Measurements from ENCODE around the gene NAB1.

NAB1 gene

DNA sequence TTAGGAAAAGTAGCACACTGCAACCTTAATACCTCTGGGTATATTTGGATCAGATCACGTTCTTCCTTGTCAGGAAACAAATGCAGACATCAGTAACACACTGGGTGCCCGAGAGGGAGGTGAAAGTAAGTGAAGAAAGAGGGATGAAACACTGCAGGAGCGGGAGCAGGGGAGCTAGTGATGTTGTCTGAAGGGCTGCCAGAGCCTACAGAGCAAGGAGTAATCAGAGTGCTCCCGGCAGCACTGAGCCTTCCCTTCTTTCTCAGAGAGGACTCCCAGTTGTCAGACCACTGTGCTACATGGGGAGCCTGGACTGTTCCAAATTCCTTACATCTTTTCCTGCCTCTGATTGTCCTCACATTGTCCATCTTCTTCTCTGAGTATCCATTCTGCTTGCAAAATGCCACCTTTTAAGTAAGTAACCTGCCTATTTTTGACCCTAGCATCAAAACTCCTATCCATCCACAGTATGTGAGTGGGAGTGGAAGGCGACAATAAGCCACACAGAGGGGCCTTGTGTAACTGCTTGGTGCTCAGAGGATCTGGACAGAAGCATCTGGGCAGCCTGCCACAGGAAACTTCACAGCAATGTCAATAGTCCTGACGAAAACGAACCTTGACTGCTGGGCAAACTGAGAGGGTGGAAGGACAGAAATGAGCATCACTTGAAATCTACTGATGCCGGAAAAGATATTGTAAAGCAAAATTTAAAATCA, 10.8 kb upstream of the NAB1 start:
- peak; percentile 53 for DNase-seq

DNA sequence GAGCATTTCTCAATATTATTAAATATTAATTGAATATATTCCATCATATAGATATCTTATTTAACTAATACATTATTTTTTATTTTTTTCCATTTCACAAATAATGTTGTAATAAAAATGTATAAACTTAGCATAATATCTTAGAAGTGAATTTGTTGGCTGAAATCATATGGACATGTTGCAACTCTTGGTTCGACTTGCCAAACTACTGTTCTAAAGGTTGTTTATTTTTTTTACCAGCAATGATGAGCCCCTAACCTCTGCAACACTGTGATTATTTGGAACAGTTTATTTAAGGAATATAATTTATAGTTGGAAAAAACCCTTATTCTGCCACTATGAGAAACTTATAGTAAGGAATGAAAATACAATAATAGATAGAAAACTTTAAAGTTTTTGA, 8.8 kb upstream of the NAB1 start:
- DNase-seq = no peak

DNA sequence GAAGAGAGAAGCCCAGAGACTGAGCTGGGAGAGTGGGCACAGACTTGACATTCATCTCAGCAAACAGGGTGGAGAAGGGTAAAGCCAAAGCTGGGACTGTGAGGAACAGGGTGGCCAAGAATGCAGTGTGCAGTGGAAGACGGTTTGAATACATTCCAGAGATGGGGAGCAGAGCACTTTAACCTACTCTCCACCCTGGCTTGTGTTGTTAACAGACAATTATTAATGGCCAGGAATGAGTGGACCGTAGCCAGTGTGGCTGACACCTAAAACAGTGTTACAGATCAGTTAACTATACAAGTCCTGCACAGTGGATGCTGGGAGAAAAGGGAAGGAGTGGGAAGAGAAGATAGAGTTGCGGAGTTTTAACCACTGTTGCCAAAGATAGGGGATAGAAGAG, 7.4 kb upstream of the NAB1 start:
- DNase-seq = no peak

DNA sequence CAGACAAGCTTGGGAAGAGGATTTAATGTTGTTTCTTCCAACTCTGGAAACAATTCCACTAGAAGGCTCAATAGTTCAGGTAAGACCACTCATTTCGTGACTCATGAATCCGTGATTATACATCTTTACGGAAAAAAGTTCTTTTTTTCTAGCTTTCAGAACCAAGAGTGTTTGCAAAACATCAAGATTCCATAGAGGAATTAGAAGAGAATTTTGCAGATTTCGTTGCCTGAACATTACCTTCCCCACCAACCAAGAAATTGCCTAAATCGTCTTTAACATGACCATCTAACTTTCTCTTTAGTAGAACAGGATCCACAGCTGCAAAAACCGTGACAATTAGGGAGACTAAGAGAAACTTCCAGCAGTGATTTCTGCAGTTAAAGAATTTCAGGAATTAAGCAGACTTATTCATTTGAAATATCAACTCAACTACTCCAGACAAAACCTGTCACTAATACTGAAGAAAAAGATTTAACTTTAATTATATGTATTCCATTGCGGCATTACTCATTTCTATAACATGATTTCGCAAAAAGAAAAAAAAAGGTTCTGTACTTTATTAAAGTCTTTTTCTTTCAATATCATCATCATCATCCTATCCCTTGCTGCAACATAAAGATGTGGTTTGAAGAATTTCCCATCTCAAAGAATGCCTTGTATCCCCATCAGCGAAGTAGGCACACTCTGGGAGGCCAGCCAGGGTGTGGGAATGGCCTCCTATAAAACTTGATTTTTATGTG, 1.9 kb upstream of the NAB1 start:
- DNase-seq = peak; percentile 27

DNA sequence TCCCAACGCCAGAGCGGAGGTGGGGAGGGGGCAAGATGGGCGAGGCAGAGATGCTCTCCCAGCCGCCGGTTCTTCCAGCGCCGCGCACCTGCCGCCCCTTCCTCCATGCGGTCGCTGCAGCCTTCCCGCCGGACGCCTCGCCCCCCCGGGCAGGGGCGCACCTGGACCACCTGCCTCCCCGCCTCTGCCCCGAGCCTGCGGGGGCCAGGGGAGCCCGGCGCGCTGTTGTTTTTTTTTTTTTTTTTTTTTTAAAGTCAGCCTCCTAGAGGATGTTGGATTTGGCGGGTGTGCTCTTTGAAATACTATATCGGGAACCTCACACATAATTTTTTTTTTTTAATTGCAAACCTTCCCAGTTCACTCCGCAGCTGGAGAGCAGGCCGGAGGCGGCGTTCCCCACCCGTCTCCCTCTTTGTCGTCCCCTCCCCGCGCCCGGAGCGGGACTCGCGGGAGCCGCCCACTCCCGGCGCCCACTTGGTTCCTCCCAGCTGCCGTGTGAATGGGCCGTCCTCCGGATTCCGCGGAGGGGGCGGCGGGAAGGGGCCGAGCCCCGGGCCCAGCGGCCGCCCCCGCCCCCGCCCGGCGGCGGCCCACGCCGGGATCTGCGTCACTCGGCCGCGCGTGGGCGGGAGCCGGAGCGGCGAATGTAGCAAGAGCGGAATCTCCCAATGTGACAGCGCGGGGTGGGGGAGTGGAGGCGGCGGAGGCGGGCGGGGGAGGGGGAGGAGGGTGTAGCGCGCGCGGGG, 421 bp upstream of the NAB1 start:
- DNase-seq = peak; percentile 94

DNA sequence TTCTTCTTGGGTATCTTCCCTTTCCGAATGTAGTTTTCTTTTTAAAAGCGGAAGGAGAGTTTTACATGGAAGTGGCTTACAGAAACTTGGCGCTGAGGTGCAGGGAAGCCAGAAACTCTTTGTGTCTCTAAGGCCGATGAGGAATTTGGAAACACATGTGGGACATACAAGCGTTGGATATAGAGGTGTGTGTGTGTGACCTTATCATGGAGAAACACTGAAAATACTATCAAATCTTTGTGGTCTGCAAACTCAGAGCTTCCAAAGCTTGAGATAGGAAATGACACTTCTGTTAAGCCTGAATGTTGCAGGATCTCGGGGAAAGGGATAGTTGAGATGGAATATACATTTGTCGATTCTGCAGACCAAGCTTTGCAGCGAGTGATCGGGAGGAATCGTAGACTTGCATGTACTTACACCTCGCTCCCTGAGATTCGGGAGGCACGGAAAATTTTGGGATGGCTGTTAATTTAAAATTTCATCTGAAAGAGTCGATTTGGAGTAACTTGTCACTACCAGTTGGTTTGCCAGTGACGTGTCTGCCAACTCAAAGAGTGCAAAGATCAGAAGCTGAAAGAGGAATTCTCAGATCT, 1.0 kb downstream of the NAB1 start:
- peak; percentile 67 for DNase-seq

DNA sequence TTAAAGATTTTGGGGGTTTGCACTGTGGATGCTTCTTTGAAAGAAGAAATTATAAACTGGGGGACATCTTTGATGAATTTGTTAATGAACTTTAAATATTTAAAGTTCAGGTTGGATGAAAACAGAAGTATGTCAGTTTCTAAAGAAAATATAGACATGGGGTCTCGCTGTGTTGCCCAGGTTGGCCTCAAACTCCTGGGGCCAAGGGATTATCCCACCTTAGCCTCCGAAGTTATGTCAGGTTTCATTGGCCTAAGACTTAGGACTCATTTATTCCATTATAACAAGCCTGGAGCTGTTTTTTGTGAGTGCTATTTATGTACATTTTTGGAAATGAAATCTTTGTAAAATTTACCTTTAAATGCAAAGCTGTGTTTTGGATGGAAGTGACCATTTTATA, 2.5 kb downstream of the NAB1 start:
- DNase-seq = no peak

DNA sequence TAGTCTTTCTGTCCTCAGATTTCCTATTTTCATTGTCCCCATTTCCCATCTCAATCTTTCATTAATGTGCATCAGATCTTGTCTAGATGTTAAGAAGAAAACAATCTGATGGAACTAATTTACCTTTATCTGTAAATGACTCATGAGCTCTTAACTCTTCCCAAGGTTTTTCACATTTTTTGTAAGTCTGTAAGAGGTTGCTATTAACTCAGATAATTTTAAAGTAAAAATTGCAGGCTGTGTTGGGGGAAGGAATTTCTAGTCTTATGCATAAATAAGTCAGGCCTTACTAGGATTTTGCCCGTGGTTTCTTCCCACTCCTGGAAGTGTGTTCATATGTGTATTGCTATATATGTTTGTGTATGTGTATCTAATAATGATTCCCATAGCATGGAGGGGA, 4.3 kb downstream of the NAB1 start:
- no peak for DNase-seq

DNA sequence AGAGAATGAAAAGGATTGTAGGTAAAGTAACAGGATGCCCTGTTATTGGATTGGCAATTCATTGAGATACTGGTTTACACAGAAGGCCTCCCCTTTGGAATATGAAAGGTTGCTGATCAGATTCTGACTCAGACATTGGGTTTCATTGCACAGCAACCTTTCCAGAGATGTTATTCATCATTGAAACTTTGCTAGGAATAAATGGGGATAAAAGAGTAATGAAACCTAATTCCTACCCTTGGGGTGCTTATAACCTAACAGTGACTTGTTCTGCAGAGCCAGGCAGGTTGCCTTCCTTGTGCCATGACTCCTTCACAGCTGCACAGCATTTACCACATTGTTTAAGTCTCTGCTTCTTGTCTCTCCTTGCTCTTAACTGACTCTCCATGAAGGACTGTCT, 5.0 kb downstream of the NAB1 start:
- DNase-seq = peak; percentile 15

DNA sequence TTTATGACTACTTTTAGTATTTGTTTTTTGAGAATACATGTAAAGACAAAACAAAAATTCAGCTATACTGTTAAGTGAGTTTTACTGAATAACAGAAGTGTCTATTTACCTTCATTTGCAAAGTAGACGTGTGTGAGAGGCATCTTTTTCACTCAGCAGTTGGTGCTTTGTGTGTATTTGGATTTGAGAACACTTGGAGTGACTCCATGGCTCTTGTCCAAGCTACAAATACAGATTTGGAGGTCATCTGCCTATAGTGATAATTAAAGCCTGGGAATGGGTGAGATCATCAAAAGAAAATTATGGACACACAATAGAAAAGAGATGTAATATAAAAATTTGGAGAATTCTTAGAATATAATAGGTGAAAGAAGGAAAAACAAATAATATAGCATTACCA, 6.2 kb downstream of the NAB1 start:
- peak; percentile 89 for DNase-seq

DNA sequence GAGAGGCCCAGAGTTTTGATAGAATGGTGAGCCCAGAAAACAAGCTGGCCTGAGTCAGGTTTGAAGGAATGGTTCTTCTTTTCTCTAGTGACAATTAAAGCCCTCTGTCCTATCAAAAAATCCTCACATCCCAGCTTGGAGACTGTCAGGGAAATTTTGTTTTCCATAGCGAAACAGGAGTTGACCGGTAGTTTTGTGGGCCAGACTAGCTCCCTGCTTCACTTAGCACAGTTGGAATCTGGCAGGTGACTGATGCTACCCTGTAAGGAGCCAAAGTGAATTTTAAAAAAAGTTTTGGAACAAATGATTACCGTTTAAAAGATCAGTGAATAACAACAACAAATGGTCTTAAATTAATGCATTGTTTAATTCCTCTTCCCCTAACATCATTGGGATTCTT, 6.7 kb downstream of the NAB1 start:
- DNase-seq = peak; percentile 59

DNA sequence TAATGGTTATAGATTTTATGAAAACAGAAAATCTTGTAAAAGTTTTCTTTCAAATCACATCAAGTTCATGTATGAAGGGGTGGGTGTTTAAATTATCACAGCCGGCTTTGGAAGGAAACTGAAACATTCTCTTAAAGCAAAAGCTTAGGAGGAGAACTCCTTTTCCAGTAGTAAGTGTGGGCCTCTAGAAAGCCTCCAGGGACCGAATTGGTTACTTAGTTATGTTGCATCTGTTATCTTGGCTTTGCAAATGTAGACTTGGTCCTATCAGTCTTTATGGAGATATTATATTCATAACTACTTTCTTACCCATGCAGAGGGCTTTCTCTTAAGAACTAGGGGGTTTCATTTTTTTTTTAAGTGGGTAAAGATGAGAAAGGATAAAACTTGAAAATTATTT, 7.4 kb downstream of the NAB1 start:
- no peak for DNase-seq

DNA sequence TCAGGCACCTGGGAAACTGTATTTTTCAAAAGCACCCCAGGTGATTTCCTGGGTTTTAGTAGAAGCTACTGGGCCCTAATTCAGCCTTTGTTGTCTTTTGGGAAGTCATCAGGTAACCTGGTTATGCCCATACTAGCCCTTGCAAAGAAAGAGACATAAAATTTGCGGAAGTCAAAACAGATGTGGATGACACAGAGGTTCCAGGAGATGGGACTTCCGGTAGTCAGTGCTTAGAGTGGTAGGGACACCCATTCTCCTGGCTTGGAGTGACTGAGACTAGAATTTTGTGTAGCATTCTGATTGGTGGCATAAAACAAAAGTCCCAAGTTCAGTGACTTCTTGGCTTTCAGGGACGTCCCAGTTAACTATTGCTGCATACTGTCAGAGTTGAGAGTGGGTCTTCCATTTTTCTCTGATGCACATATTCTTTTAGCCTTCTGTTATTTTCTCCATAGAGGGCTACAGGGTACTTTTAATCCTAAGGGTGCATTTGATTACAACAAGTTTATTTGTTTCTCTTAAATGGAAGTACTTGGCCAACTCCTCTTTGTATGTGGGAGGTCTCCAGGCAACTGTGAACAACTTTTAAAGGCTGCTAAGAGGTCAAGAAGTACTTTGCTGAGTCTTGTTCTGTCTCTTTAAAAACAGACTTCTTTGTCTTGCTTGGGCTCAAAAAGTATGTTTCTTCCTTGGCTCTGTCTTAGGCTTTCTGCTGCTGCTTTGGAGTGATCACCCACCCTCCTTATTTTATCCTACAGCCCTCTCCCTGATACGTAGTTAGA, 8.8 kb downstream of the NAB1 start:
- peak; percentile 35 for DNase-seq

DNA sequence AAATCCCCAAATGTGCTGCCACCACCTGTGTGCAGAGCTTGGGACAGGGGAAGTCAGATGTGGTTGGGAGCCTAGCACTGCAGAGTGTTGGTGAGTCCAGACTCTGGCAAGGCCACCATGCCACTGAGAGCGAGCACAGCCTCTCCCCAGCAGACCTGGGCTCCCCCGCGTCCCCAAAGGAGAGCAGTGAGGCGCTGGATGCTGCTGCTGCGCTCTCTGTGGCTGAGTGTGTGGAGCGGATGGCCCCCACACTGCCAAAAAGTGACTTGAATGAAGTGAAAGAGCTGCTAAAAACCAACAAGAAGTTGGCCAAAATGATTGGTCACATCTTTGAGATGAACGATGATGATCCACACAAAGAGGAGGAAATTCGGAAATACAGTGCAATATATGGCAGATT, 10.7 kb downstream of the NAB1 start:
- DNase-seq = no peak

DNA sequence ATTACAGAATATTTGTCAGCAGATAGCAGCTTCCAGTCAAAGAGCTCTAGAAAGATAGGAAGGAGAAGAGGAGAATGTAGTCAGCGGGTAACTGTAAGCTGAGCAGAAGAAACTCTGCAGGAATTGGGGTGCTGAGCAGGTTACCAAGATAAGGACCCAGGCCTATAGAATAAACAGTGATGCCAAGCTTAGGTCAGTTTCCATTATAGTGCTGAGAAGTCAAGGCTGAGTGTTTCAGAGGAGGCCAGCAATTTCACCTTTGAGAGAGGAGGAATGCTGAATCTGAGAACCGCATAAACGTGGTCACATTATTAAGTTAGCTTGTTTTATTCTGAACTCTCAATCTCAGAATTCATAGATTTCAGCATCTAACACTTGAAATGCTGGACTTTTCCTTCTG, 13.9 kb downstream of the NAB1 start:
- no peak for DNase-seq

DNA sequence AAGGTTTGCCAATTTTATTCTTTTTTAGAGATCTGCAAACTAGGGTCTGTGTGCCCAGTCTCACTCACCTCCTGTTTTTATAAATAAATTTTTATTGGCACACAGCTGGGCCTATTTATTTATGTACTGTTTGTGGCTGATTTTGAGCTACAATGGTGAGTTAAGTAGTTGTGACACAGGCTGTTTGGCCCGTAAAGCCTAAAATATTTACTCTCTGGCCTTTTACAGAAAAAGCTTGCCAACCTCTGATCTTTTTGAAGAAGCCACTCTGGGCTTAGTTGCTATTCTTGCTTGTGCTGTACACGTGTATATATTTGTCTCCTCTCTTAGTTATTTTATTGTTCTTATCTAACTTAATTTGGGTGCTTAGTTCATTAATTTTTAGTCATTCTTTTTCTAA, 14.5 kb downstream of the NAB1 start:
- DNase-seq = no peak

DNA sequence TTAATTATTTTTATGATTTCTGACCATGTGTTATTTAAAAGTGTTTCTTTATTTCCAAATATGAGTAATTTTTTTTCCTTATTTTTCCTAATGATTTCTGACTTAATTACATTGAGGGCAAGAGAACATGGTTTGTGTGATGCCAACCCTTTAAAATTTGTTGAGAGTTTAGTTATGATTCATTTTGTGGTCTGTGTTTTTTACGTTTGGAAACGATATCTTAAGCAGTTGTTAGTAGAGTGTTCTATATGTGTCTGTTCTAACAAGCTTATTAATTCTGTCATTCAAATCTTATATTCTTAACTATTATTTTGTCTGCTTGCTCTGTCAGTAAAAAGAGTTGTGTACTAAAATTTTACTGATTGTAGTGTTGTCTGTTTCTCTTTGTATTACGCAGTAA, 15.0 kb downstream of the NAB1 start:
- DNase-seq = no peak

DNA sequence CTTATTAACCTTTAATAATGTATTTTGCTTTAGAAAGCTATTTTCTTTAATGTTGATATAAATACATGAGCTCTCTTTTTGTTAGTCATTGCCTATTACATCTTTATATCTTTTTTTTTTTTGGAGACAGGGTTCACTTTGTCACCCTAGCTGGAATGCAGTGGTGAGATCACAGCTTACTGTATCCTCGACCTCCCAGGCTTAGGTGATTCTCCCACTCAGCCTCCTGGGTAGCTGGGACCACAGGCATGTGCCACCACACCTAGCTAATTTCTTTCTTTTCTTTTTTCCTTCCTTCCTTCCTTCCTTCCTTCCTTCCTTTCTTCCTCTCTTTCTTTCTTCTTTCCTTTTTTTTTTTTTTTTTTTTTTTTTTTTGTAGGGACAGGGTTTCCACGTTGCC, 15.4 kb downstream of the NAB1 start:
- no peak for DNase-seq

DNA sequence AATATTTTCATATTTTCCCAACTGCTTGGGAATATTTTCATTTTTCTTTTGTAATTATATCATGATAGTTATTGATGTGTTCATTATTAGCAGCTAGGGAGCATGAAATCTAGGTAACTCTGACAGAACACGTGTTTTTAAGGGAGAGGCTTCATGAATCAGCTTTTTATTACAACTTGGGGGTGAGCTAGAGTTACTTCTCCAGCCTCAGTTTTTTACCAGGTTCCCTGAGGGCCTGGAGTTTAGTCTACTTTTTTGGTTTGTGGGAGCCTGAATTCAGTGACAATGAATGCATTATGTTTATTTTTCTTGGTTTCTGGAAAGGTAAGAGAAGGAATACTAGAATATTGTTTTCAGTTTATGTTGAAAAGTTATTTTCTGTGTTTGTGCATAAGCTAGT, 18.0 kb downstream of the NAB1 start:
- no peak for DNase-seq

DNA sequence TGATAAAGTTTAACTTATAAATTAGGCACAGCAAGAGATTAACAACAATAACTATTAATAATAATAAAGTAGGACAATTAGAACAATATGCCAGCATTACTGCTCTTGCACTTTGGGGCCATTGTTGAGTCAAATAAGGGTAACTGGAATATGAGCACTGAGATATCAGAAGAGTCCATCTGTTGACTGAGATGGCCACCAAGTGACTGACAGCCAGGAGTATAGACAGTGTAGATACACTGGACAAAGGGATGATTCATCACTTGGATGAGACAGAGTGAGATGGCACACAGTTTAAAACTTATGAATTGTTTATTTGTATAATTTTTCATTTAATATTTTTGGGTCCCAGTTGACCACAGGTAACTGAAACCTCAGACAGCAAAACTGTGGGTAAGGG, 20.0 kb downstream of the NAB1 start:
- no peak for DNase-seq

DNA sequence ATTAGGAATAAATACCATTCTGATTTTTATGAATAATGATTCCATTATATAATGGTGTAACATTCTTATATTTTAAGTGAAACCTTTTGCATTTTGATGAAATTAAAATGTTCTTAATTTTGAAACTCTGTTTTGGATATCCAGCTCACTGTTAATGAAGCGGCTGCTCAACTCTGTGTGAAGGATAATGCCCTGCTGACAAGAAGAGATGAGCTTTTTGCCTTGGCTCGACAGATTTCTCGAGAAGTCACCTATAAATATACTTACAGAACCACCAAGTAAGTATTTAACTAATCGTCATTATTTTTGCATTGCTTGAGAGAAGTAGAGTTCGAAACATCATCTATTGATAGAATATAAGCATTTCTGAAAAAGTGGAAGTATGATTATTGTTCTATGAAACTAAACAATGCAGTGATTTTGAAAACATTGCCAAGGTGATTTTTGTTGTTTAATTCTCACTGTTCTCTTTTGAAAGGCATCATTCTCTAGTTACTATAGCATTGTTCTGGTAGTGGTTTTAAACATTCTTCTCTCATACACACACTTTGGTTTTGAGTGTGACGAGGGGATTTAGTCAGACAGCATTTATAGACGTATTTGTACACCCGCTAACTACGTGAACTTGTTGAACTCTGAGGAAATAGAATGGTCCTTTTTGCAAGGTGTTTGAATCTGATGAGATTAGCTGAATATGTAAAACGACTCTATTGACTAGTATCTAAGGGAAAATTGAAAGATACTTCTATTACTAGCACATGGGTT, 21.5 kb downstream of the NAB1 start:
- no peak for DNase-seq

Data from NCI-H69 (cell line).